OCI-M2 (cell line): ENCODE data around the gene CHST12.

Source experiments
- DNase-seq: peaks from one replicate; lab custom pipeline; 2025; ENCODE audit not compliant: unreplicated experiment; lab: John Stamatoyannopoulos, UW

The CHST12 gene

DNA sequence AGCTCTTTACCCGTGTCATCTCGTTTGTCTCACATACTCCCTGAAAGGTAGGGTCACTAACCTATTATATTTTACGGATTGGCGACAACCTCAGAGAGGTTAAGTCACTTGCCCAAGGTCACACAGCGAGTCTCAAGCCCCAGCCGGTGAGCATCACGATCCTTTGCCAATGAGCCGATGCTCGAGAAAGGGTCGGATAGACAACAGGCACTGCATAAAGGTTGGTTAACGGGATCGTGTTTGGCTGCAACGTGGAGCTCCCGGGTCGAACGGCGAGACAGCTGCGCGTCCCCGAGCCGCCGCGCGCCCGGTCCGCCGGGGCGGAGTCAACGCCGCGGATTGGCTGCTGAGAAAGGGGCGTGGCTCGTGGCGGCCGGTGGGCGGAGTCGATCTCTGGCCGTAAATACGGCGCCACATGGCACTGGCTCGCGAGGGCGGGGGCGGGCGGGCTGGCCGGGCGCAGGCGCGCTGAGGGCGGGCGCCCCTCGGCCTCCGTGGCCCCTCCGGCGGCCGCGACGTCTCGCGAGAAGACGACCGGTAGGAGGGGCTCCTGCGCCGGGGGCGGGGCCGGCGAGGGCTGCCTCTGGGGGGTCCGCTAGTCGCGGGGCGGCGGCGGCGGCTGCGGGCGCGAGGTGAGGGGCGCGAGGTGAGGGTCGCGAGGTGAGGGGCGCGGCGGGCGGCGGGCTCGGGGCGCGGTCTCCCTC is at the start of gene CHST12:
Gene CHST12 (plus strand): TSS at position 598 of the 704 bp plus-strand sequence. CDS start 29,029 bp downstream, outside the sequence.
- DNase-seq = no peak

DNA sequence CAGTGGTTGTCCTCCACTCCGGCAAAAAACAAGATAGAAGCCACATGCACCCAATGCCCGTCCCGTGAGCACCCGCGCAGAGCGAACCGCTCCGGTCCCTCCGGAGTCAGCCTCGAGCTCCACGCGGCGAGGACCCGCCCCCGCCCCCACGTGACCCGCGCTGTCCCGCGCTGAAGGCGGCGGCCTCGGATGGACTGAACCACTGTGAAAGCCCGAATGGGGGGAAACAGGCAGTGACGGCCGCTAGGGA is 49.5 kb upstream of the CHST12 start:
- peak; percentile 83 for DNase-seq

DNA sequence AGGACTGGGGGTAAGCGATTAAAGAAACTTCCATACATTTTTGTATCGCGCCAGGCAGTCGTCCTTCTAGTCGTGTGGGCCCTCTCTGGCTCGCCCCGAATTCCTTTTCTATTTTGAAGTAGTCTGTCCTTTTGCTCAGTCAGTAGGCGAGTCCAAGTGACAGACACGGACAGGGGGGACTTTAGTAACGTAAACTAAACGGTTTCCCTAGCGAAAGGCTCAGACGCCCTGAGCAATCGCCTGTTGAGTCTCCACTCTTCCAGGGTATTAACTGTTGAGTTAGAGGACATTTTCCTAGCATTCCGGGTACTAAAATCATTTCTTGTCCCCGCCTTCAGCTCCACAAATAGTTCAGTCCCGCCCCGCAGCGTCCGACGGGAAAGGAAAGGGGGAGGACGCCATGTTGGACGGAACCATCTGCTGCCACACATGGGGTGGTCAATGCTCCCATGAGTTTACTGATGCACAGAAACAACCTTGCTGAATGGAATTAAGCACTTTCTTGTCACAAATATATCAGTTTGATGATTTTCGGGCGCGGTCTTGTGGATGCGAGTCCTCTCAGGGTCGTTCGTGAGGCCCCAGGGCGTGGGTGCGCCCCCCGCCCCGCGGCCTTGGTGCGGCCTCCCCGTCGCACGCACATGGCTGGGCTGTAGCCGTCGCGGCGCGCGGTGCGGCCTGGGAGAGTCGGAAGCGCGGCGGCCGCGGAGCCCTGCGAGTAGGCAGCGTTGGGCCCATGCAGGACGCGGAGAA is 49.0 kb upstream of the CHST12 start, which contains the start of gene EIF3B:
Gene EIF3B (plus strand): TSS at position 642 of the 753 bp plus-strand sequence. CDS start 95 bp downstream, at position 737.
- DNase-seq = peak; percentile 85

DNA sequence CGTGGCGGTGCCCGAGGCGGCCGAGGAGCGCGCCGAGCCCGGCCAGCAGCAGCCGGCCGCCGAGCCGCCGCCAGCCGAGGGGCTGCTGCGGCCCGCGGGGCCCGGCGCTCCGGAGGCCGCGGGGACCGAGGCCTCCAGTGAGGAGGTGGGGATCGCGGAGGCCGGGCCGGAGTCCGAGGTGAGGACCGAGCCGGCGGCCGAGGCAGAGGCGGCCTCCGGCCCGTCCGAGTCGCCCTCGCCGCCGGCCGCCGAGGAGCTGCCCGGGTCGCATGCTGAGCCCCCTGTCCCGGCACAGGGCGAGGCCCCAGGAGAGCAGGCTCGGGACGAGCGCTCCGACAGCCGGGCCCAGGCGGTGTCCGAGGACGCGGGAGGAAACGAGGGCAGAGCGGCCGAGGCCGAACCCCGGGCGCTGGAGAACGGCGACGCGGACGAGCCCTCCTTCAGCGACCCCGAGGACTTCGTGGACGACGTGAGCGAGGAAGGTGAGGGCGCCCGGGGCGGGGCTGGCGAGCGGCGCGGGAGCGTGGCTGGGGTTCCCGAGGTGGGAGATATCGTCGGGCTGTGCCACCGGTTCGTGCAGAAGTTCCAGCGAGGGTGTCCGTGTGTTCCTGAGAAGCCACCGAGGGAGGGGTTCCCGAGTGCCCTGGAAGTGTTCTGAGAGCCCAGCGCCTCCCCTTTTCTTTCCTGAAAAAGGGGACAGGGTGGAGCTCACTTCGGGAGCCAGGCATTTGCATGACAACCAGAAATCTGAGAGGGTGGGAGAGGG is 48.3 kb upstream of the CHST12 start:
- DNase-seq = no peak

DNA sequence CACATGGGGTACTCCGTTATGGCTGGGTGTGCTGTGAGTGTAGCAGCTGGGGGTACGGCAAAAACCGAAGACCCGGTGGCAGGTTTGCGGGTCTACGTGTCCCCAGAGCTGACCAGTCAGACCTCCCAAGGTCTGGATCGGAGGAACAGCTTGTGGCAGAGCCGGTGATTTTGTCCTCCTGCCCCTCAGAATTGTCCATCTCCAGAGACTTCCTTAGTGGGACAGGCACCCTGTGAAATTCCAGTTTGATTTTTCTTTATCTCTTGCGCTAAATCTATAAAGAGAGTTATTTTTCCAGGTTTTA is 47.8 kb upstream of the CHST12 start:
- no peak for DNase-seq

DNA sequence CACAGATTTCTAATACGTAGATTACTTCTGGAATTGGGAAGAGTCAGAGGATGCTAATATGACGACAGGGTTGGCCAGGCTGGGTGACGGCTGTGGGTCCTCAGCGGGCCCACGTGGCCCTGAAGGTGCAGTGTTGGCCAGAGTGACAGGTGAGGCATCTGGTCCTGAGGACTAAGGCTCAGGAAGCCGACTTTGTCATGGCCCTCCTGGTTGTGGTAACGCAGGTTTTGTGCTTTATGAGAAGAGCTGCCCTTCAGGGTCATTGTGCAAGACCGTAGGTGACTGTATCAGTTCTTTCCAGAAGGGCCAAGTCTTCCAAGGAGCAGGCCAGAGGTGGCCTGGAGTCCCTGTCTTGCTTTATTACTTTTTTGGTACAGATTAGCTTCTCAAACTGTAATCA is 46.2 kb upstream of the CHST12 start:
- no peak for DNase-seq

DNA sequence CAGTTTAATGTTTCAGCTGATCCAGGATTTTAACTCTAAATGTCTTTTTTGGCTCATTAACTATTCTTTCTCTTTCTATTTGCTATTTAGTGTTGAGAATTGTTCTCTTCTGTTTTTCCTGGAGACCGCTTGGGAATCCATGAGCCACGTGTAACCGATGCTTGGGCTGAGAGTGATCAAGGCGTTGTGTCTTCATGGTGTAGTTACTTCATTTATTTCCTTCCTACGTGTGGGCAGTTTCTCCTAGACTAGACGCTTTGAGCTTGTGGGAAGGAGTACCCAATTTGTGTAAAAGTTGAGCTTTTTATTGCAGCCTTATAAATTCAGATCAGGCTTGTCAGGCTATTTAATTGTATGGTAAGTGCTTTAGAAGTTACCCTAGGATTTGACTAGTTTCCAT is 45.8 kb upstream of the CHST12 start:
- no peak for DNase-seq

DNA sequence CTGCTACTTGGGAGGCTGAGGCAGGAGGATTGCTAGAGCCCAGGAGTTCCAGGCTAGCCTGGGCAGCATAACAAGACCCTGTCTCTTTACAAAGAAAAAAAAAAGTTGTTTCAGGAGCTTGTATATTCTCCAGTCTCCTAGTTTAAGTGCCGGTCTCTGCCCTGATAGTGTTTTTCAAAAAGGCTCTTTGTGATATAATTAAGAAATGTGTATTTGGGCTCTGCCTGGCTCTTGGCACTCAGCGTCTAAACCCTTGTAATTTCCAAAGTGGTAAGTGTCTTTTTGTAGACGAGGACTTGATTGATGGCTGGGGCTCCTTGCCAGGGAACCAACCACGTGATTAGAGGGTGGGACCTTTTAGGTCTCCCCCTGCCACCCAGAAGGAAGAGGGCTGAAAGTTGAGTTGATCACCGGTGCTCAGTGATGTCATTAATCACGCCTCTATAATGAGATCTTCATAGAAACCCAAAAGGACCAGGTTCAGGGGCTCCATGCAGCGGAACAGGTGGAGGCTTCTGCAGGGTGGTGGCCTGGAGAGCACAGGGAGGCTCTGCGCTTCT is 44.4 kb upstream of the CHST12 start:
- DNase-seq = no peak

DNA sequence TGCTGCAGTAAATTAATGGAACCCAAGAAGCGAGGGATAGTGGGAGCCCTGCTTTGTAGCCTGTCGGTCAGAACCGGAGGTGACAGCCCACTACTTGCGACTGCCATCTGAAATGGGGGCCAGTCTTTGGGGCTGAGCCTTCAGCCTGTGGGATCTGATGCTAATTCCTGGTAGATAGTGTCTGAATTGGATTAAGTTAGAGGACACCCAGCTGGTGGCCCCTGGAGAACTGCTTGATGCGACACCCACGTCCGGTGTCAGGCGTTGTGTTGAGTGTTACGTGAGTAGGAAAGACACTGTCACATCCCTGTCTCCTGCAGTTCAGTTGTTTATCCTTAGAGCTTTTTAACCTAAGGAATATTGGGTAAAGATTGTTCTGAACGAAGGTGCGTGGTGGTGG is 43.8 kb upstream of the CHST12 start:
- no peak for DNase-seq

DNA sequence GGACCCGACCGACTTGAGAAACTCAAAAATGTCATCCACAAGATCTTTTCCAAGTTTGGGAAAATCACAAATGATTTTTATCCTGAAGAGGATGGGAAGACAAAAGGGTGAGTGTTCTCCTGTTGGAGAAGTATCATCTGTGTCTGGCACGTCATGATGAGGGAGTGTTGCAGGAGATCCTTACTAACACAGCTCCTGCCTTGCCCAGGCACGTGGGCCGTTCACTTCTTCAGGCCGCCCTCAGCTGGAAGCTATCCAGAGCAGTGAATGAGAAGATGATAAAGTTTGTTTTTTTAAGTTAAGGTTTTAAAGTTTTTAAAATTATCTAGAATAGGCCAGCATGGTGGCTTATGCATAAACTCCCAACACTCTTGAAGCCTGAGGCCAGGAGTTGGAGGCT is 42.6 kb upstream of the CHST12 start:
- DNase-seq = no peak

DNA sequence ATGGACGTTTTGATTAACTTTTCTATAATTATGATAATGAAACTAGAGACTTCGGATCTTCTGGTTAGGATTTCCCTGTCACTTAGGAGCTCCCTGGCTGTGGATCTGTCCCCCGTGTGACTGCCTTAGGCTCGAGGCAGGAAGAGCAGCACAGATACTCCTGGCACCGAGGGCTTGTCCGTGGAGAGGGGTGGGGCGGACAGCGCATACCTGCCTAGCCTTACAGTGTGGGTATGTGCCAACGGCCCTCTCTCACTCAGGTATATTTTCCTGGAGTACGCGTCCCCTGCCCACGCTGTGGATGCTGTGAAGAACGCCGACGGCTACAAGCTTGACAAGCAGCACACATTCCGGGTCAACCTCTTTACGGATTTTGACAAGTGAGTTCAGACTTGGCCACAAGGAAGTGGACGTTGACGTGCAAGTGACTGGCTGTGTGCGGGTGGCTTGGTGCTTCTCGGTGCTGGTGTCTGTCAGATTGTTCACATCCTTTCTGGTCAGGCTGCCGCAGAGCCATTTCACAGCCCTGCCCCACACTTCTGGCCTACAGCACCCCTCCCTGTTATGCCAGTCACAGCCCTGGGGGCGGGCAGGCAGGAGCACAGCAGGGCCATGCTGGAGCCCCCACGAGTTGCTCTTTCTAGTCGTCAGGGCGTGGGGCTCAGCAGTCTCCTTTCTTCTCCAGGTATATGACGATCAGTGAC is 40.9 kb upstream of the CHST12 start:
- no peak for DNase-seq

DNA sequence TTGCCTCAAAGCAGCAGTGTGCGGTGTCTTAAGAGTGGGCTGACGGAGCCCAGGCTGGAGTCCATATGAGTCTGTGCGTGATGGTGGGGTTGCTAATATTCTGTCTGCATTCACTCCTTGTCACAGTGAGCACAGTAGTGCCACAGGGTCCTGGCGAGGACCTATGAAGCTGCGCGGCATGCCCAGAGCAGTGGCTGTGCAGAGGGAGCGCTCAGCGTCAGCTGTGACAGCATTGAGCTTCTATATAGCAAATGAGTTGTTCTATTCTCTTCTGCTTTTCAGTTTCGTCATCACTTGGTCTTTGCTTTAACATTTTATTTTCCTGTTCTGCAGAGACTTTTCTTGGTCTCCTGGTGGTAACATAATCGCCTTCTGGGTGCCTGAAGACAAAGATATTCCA is 34.3 kb upstream of the CHST12 start:
- DNase-seq = no peak

DNA sequence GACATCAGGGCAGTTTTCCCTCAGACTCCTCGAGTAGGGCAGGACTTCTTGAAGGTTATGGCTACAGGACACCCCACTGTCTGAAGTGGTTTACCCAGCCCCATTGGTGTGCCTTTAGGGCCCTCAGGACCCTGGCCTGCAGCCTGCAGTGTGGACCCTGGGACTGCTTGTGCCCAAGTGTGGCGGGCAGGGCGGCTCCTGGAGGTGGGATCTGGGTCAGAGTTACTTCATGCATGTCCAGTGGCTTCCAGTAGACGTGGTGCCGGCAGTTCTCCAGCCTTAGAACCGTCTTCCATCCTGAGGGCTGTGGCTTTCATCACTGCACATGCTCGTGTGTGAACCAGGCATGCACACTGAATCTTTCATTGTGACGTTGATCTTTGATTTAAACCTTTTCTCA is 32.1 kb upstream of the CHST12 start:
- DNase-seq = no peak

DNA sequence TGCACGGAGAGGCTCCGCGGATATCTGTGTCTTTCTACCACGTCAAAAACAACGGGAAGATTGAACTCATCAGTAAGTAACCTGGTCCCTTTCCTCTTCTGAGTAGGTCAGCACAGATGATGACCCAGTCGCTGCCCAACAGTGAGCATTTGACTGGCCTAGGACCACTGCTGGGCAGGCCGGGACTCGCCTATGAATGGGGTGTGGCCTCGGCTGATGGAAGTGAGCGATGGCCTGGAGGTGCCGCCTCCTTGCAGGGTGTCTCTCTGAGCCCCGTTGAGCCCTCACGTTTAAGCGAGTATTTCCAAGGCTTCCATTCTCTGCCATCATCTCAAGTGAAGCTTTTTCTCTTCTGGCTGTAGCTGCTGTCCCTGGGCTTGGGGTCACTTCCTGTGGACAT is 30.7 kb upstream of the CHST12 start:
- DNase-seq = no peak

DNA sequence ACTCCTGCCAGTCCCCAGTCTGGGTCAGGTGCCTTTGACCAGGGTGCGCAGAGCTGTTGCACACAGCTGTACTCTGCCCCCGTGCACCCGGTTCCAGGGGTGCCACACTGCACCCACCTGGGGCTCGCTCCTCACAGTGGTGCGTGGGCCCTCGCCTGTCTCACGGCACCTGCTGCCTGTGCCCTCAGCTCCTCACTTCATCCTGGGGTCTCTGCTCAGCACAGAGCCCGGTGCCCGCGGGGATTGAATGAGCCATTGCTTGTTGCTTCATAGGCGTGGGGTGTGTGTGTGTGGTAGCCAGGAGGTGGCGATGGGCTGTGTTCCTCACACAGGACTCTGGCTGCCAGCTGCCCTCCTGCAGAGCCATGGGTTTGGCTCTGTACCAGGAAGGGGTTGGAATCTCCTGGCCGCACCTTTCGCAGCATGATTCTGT is 30.3 kb upstream of the CHST12 start:
- DNase-seq = no peak

DNA sequence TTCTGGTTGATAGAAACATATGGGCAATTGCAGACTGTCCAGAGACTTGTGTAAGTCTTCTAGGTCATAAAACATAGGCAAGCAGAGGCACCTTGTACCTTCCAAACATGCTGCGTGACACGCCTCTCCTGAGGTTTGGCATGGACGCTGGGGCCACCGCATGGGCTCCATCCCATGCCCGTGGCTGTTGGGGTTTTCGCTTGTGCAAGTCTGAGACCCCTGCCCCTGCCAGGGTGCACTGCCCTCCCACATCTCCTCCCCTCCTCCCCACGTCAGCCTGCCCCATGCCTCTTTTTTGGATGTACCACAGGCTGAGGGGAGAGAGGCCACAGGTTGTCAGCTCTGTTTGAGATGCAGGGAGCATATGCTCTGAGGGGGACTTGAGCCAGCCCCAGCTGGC is 29.8 kb upstream of the CHST12 start:
- DNase-seq = no peak

DNA sequence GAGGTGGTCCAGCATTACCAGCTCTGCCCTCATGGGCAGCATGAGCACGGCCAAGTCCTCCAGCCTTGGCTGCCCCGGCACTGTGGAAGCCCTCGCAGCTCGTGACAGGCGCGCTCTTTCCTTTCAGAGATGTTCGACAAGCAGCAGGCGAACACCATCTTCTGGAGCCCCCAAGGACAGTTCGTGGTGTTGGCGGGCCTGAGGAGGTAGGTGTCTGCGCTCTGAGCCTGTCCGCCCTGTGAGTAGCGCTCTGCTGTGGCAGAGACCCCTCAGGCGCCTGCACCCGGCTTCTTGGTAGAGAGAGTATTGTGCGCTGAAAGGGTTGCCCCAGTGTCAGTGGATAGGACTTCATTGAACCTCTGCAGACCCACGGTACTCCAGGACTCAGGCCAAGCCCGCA is 29.0 kb upstream of the CHST12 start:
- no peak for DNase-seq

DNA sequence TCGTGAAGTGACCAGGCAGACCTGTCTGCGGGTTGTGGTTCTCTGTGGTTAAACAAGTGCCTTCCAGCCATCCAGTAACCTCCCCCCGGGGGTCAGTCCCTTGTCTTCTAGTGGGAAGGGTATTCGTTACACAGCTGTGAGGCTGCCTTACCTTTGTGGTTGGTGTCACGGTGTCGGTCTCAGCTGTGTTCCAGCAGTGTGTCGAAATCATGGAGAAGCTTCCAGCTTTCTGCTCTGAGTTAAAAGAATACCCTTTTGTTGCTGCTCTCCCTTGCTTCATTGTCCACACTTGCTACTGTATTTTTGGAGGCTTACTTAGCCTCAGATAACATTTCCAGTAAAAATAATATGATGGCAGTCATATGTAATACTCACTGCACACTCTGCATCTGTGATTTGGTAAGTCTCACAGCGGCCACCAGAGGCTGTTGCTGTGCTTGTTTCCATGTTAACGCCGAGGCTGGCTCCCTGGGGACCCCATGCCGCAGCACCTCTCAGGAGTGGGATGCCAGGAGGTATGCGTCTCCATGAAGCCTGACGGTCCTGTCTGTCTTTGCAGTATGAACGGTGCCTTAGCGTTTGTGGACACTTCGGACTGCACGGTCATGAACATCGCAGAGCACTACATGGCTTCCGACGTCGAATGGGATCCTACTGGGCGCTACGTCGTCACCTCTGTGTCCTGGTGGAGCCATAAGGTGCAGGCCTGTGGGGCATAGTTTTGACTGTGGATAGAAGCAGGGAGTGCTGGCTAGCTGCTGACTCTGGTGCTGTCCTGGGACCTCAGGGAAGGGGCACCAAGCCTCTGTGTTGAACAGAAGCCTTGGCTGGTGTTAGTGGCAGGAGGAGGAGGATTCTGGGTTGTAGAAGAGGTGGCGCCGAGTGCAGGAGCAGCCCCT is 28.3 kb upstream of the CHST12 start:
- DNase-seq = no peak

DNA sequence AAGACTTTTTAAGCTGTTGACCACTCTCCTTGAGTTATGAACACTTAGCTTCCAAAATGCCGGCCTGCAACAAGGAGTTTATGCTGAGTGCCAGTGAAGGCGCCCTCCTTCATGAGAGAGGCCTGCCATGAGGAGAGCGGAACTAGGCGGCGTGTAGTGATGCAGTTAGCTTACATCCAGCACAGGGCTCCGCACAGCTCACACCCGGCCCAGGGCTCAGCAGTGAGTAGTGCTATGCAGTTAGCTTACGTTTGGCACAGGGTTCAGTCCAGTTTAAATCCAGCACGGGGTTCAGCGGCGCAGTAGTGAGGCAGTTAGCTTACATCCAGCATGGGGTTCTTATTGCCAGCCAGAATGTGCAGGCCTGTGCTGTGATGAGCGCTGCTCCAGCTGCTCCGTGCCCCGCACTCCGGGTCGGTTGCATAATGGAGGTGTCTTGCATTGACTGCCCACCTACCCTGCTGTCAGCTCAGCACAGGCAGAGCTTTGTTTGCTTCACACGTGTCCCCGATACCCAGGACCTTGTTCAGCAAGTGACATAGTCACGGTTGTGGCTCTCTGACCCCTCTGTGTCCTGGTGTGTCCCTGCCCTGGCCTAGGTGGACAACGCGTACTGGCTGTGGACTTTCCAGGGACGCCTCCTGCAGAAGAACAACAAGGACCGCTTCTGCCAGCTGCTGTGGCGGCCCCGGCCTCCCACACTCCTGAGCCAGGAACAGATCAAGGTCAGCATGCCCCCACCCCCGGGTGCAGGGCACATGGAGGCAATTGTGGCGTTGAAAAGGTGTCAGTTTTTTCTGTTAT is 26.9 kb upstream of the CHST12 start:
- DNase-seq = no peak
